ENCODE results near the gene CAMK1D. TPM values are rescaled to one million over a fixed set of nuclear protein-coding genes. Genes with fewer than 3 reads are reported as not detected.

Gene CAMK1D
- total RNA-seq, 1 experiment from 2014 or later = 0.63 TPM

- no peaks in the 10 kb centered on the region for H3K27me3 ChIP-seq (ENCODE audit: low read length)
- no peaks in the 10 kb centered on the region for H3K9me3 ChIP-seq (ENCODE audit: low read length)
- H3K79me2 ChIP-seq (ENCODE audit: low read length) = no peaks in the 10 kb centered on the region
- H3K36me3 ChIP-seq (ENCODE audit: insufficient read depth, low read length) = no peaks in the 10 kb centered on the region
- H3K27ac ChIP-seq (ENCODE audit: low read length) = no peak overlapping the region
- no peak overlapping the region for H3K4me2 ChIP-seq (ENCODE audit: low read depth, low read length, poor library complexity, severe bottlenecking)
- no peaks in the 10 kb centered on the region for H4K20me1 ChIP-seq (ENCODE audit: insufficient read depth, low read depth, low read length)
- no peak overlapping the region for H3K4me3 ChIP-seq (ENCODE audit: low read length)
- H3K4me1 ChIP-seq (ENCODE audit: low read length) = peaks cover 1% of the 10 kb centered on the region
- H3K9ac ChIP-seq (ENCODE audit: low read length) = no peak overlapping the region
- no peak overlapping the region for H2AFZ ChIP-seq (ENCODE audit: low read length)
- no peaks in the 10 kb centered on the region for H3K9me2 ChIP-seq (replicated peaks; ENCODE audit: insufficient read depth, low read length)
- no peak for DNase-seq
These were observed 234.7 kb downstream of the CAMK1D start for GRCh38 chr10:12583891-12584595.

- no peaks in the 10 kb centered on the region for H3K9me3 ChIP-seq (ENCODE audit: low read length)
- no peak overlapping the region for H3K9ac ChIP-seq (ENCODE audit: low read length)
- H3K36me3 ChIP-seq (ENCODE audit: insufficient read depth, low read length) = no peaks in the 10 kb centered on the region
- DNase-seq = no peak
- H2AFZ ChIP-seq (ENCODE audit: low read length) = no peak overlapping the region
- no peak overlapping the region for H3K27ac ChIP-seq (ENCODE audit: low read length)
- no peaks in the 10 kb centered on the region for H3K27me3 ChIP-seq (ENCODE audit: low read length)
- no peaks in the 10 kb centered on the region for H3K9me2 ChIP-seq (replicated peaks; ENCODE audit: insufficient read depth, low read length)
- no peak overlapping the region for H3K4me3 ChIP-seq (ENCODE audit: low read length)
- H3K4me2 ChIP-seq (ENCODE audit: low read depth, low read length, poor library complexity, severe bottlenecking) = no peak overlapping the region
- H4K20me1 ChIP-seq (ENCODE audit: insufficient read depth, low read depth, low read length) = no peaks in the 10 kb centered on the region
- peaks cover 6% of the 10 kb centered on the region for H3K4me1 ChIP-seq (ENCODE audit: low read length)
- H3K79me2 ChIP-seq (ENCODE audit: low read length) = no peaks in the 10 kb centered on the region
These were observed 237.4 kb downstream of the CAMK1D start for GRCh38 chr10:12586741-12587140.

- no peak overlapping the region for H3K9ac ChIP-seq (ENCODE audit: low read length)
- H3K4me3 ChIP-seq (ENCODE audit: low read length) = no peak overlapping the region
- no peaks in the 10 kb centered on the region for H3K27me3 ChIP-seq (ENCODE audit: low read length)
- H2AFZ ChIP-seq (ENCODE audit: low read length) = no peak overlapping the region
- no peaks in the 10 kb centered on the region for H3K9me2 ChIP-seq (replicated peaks; ENCODE audit: insufficient read depth, low read length)
- H3K4me1 ChIP-seq (ENCODE audit: low read length) = peaks cover 6% of the 10 kb centered on the region
- H4K20me1 ChIP-seq (ENCODE audit: insufficient read depth, low read depth, low read length) = no peaks in the 10 kb centered on the region
- no peak overlapping the region for H3K4me2 ChIP-seq (ENCODE audit: low read depth, low read length, poor library complexity, severe bottlenecking)
- no peak overlapping the region for H3K27ac ChIP-seq (ENCODE audit: low read length)
- no peak for DNase-seq
- no peaks in the 10 kb centered on the region for H3K79me2 ChIP-seq (ENCODE audit: low read length)
- no peaks in the 10 kb centered on the region for H3K36me3 ChIP-seq (ENCODE audit: insufficient read depth, low read length)
- H3K9me3 ChIP-seq (ENCODE audit: low read length) = no peaks in the 10 kb centered on the region
These were observed 238.1 kb downstream of the CAMK1D start for GRCh38 chr10:12587451-12587888.

- no peaks in the 10 kb centered on the region for H3K9me3 ChIP-seq (ENCODE audit: low read length)
- DNase-seq = no peak
- H3K9me2 ChIP-seq (replicated peaks; ENCODE audit: insufficient read depth, low read length) = no peaks in the 10 kb centered on the region
- no peaks in the 10 kb centered on the region for H3K27me3 ChIP-seq (ENCODE audit: low read length)
- H3K79me2 ChIP-seq (ENCODE audit: low read length) = no peaks in the 10 kb centered on the region
- no peak overlapping the region for H3K27ac ChIP-seq (ENCODE audit: low read length)
- H3K36me3 ChIP-seq (ENCODE audit: insufficient read depth, low read length) = no peaks in the 10 kb centered on the region
- H4K20me1 ChIP-seq (ENCODE audit: insufficient read depth, low read depth, low read length) = no peaks in the 10 kb centered on the region
- H2AFZ ChIP-seq (ENCODE audit: low read length) = no peak overlapping the region
- no peak overlapping the region for H3K4me2 ChIP-seq (ENCODE audit: low read depth, low read length, poor library complexity, severe bottlenecking)
- H3K9ac ChIP-seq (ENCODE audit: low read length) = no peak overlapping the region
- H3K4me3 ChIP-seq (ENCODE audit: low read length) = no peak overlapping the region
- peaks cover 6% of the 10 kb centered on the region for H3K4me1 ChIP-seq (ENCODE audit: low read length)
These were observed 238.9 kb downstream of the CAMK1D start for GRCh38 chr10:12588091-12588860.

GRCh38 chr10:12589291-12589690 lies 239.9 kb downstream of the CAMK1D start:
- no peak overlapping the region for H2AFZ ChIP-seq (ENCODE audit: low read length)
- no peak overlapping the region for H3K4me3 ChIP-seq (ENCODE audit: low read length)
- H3K9me2 ChIP-seq (replicated peaks; ENCODE audit: insufficient read depth, low read length) = no peaks in the 10 kb centered on the region
- no peaks in the 10 kb centered on the region for H3K79me2 ChIP-seq (ENCODE audit: low read length)
- H3K4me1 ChIP-seq (ENCODE audit: low read length) = peaks cover 6% of the 10 kb centered on the region
- no peaks in the 10 kb centered on the region for H4K20me1 ChIP-seq (ENCODE audit: insufficient read depth, low read depth, low read length)
- H3K27ac ChIP-seq (ENCODE audit: low read length) = no peak overlapping the region
- H3K9ac ChIP-seq (ENCODE audit: low read length) = 0 out of 2 replicates have a peak overlapping the region, but pooled peaks have one; percentile 17
- no peaks in the 10 kb centered on the region for H3K27me3 ChIP-seq (ENCODE audit: low read length)
- no peak overlapping the region for H3K4me2 ChIP-seq (ENCODE audit: low read depth, low read length, poor library complexity, severe bottlenecking)
- no peaks in the 10 kb centered on the region for H3K36me3 ChIP-seq (ENCODE audit: insufficient read depth, low read length)
- H3K9me3 ChIP-seq (ENCODE audit: low read length) = no peaks in the 10 kb centered on the region
- no peak for DNase-seq

GRCh38 chr10:12589791-12590190 lies 240.4 kb downstream of the CAMK1D start:
- Histone ChIP-seq H3K9ac (ENCODE audit: low read length) (no peak overlapping the region), H3K4me2 (ENCODE audit: low read depth, low read length, poor library complexity, severe bottlenecking) (no peak overlapping the region), H3K9me3 (ENCODE audit: low read length) (no peaks in the 10 kb centered on the region), H3K27me3 (ENCODE audit: low read length) (no peaks in the 10 kb centered on the region), H3K9me2 (replicated peaks; ENCODE audit: insufficient read depth, low read length) (no peaks in the 10 kb centered on the region), H3K36me3 (ENCODE audit: insufficient read depth, low read length) (no peaks in the 10 kb centered on the region), H3K27ac (ENCODE audit: low read length) (no peak overlapping the region), H3K4me3 (ENCODE audit: low read length) (no peak overlapping the region), H2AFZ (ENCODE audit: low read length) (no peak overlapping the region), H3K4me1 (ENCODE audit: low read length) (peaks cover 6% of the 10 kb centered on the region), H4K20me1 (ENCODE audit: insufficient read depth, low read depth, low read length) (no peaks in the 10 kb centered on the region), H3K79me2 (ENCODE audit: low read length) (no peaks in the 10 kb centered on the region)
- no peak for DNase-seq

GRCh38 chr10:12590675-12591659 lies 241.6 kb downstream of the CAMK1D start:
- H3K4me3 ChIP-seq (ENCODE audit: low read length) = no peak overlapping the region
- H3K79me2 ChIP-seq (ENCODE audit: low read length) = no peaks in the 10 kb centered on the region
- no peaks in the 10 kb centered on the region for H3K9me2 ChIP-seq (replicated peaks; ENCODE audit: insufficient read depth, low read length)
- H3K9ac ChIP-seq (ENCODE audit: low read length) = no peak overlapping the region
- H3K4me1 ChIP-seq (ENCODE audit: low read length) = peaks cover 6% of the 10 kb centered on the region
- no peak overlapping the region for H3K27ac ChIP-seq (ENCODE audit: low read length)
- H3K27me3 ChIP-seq (ENCODE audit: low read length) = no peaks in the 10 kb centered on the region
- no peaks in the 10 kb centered on the region for H3K9me3 ChIP-seq (ENCODE audit: low read length)
- no peaks in the 10 kb centered on the region for H3K36me3 ChIP-seq (ENCODE audit: insufficient read depth, low read length)
- H2AFZ ChIP-seq (ENCODE audit: low read length) = no peak overlapping the region
- DNase-seq = no peak
- no peak overlapping the region for H3K4me2 ChIP-seq (ENCODE audit: low read depth, low read length, poor library complexity, severe bottlenecking)
- no peaks in the 10 kb centered on the region for H4K20me1 ChIP-seq (ENCODE audit: insufficient read depth, low read depth, low read length)

GRCh38 chr10:12592967-12593366 lies 243.6 kb downstream of the CAMK1D start:
- Histone ChIP-seq H3K9me2 (replicated peaks; ENCODE audit: insufficient read depth, low read length) (no peaks in the 10 kb centered on the region), H3K9ac (ENCODE audit: low read length) (no peak overlapping the region), H3K27ac (ENCODE audit: low read length) (no peak overlapping the region), H3K4me3 (ENCODE audit: low read length) (no peak overlapping the region), H4K20me1 (ENCODE audit: insufficient read depth, low read depth, low read length) (no peaks in the 10 kb centered on the region), H3K36me3 (ENCODE audit: insufficient read depth, low read length) (no peaks in the 10 kb centered on the region), H3K9me3 (ENCODE audit: low read length) (no peaks in the 10 kb centered on the region), H3K79me2 (ENCODE audit: low read length) (no peaks in the 10 kb centered on the region), H3K4me1 (ENCODE audit: low read length) (peaks cover 6% of the 10 kb centered on the region), H3K4me2 (ENCODE audit: low read depth, low read length, poor library complexity, severe bottlenecking) (no peak overlapping the region), H3K27me3 (ENCODE audit: low read length) (no peaks in the 10 kb centered on the region), H2AFZ (ENCODE audit: low read length) (no peak overlapping the region)
- no peak for DNase-seq
